NCI-H345 treated with DMSO at 0.1 percent for 48 hours (cell line): Measurements from ENCODE around the gene MRNIP.
"Not testable (repeated sequence)": the region's sequence is repeated elsewhere in the genome, so short reads cannot be mapped to it uniquely, and the experiment has no call there.

Experiments used
- DNase-seq: peaks from one replicate; lab custom pipeline; 2025; ENCODE audit not compliant: unreplicated experiment; lab: John Stamatoyannopoulos, UW

The MRNIP gene

GRCh38 chr5:179872055-179872827, 13.6 kb upstream of the MRNIP start:
- no peak for DNase-seq

- DNase-seq = not testable (repeated sequence)
Measured at GRCh38 chr5:179871533-179871932, 12.9 kb upstream of the MRNIP start.

- DNase-seq = no peak
Measured at GRCh38 chr5:179870952-179871351, 12.3 kb upstream of the MRNIP start.

GRCh38 chr5:179870403-179870903, 11.8 kb upstream of the MRNIP start:
- DNase-seq = no peak

- DNase-seq = no peak
Measured at GRCh38 chr5:179869641-179870402, 11.2 kb upstream of the MRNIP start.

GRCh38 chr5:179869101-179869500, 10.5 kb upstream of the MRNIP start:
- DNase-seq = no peak

- no peak for DNase-seq
Measured at GRCh38 chr5:179868541-179868940, 9.9 kb upstream of the MRNIP start.

- DNase-seq = no peak
Measured at GRCh38 chr5:179867476-179867875, 8.9 kb upstream of the MRNIP start.

GRCh38 chr5:179867079-179867465, 8.5 kb upstream of the MRNIP start:
- no peak for DNase-seq

GRCh38 chr5:179866241-179867078, 7.8 kb upstream of the MRNIP start:
- no peak for DNase-seq

GRCh38 chr5:179865491-179866240, 7.0 kb upstream of the MRNIP start:
- DNase-seq = no peak

GRCh38 chr5:179864686-179865085, 6.1 kb upstream of the MRNIP start:
- no peak for DNase-seq

GRCh38 chr5:179863449-179864085, 5.0 kb upstream of the MRNIP start:
- no peak for DNase-seq

- no peak for DNase-seq
Measured at GRCh38 chr5:179862891-179863290, 4.3 kb upstream of the MRNIP start.

- DNase-seq = no peak
Measured at GRCh38 chr5:179862296-179862695, 3.7 kb upstream of the MRNIP start.

GRCh38 chr5:179860301-179860700, 1.7 kb upstream of the MRNIP start:
- no peak for DNase-seq

GRCh38 chr5:179858241-179858585, 404 bp downstream of the MRNIP start:
- no peak for DNase-seq

GRCh38 chr5:179854356-179854755, 4.3 kb downstream of the MRNIP start:
- DNase-seq = no peak

GRCh38 chr5:179852993-179853547, 5.5 kb downstream of the MRNIP start:
- no peak for DNase-seq

GRCh38 chr5:179841621-179842020, 17.0 kb downstream of the MRNIP start:
- no peak for DNase-seq
